Measurements from ENCODE around the gene CCT6A. TPM values are rescaled to one million over a fixed set of nuclear protein-coding genes. Genes with fewer than 3 reads are reported as not detected.
A peak's percentile ranks its signal among the peaks of the same experiment; 100 is the strongest.
"Not testable (repeated sequence)": the region's sequence is repeated elsewhere in the genome, so short reads cannot be mapped to it uniquely, and the experiment has no call there.

The CCT6A gene
- polyA plus RNA-seq, 4 donors, result 71.3 to 237 (median 102) TPM

DNA sequence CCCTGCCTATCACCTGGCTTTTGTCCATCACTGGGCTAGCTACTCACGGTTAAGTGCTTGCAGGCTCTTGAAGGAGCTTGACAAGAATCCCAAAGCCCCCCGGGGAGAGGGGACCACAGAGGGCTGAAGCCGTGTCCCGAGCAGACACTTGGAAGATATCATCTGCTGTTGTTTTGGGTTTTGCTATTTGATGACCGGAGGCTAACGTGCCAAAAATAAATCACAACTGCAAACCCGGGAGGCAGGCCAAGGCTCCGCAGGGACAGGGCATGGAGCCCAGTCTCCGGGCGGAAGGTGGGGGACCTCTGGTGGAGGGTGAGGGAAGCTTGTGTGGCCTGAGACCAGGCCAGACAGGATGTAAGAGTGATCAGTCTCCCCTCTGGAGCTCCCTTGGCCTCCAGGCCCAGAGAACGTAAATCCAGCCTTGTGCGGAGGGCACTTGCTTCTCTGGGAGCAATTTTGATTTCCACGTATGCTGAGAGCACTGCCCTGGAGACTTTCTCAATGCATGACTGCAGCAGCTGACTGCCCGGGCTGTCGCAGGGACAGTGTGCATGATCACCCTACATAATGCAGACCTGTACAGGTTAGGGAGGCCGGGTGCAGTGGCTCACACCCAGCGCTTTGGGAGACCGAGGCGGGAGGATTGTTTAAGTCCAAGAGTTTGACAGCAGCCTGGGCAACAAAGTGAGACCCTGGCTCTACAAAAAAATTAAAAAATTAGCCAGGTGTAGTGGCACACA is 41.4 kb downstream of the CCT6A start, which contains the start of gene PHKG1:
Gene PHKG1 (minus strand): TSS at position 164 of the 743 bp plus-strand sequence. CDS start 4,011 bp downstream, outside the sequence.
- peaks cover 0 to 19% (median 0%) of the 10 kb centered on the region in 3 donors for H3K36me3 ChIP-seq (ENCODE audit: control insufficient read depth in 3 of 3, insufficient read depth in 2 of 3, low read depth in 1 of 3, low read length in 3 of 3)
- no peak within 1 kb of the TSS for H3K4me3 ChIP-seq (ENCODE audit: low read depth in 1 of 3, low read length in 3 of 3)
- no peaks in the 10 kb centered on the region for H3K4me1 ChIP-seq (ENCODE audit: control insufficient read depth in 3 of 3, insufficient read depth in 2 of 3, low read depth in 1 of 3, low read length in 2 of 3)
- DNase-seq (peak; percentile 31 to 42), FAIRE-seq (no peak)
- WGBS, 3 donors, result 45 to 58% (median 53%) methylated on average over 19 of the region's 19 CpGs
- no peaks in the 10 kb centered on the region for H3K9me3 ChIP-seq (ENCODE audit: control insufficient read depth in 2 of 2, insufficient read depth in 1 of 2, low read depth in 1 of 2, low read length in 1 of 2)
- no peaks in the 10 kb centered on the region for H3K27me3 ChIP-seq (ENCODE audit: control insufficient read depth in 3 of 3, insufficient read depth in 3 of 3, low read length in 3 of 3)
- peak within 1 kb of the TSS in 1 of 3 donors; percentile 21 for H3K27ac ChIP-seq (ENCODE audit: low read depth in 1 of 3, low read length in 2 of 3)

- Histone ChIP-seq H3K36me3 (ENCODE audit: control insufficient read depth in 3 of 3, insufficient read depth in 2 of 3, low read depth in 1 of 3, low read length in 3 of 3) (peaks cover 9 to 32% (median 9%) of the 10 kb centered on the region in 3 donors), H3K27me3 (ENCODE audit: control insufficient read depth in 3 of 3, insufficient read depth in 3 of 3, low read length in 3 of 3) (no peaks in the 10 kb centered on the region), H3K4me1 (ENCODE audit: control insufficient read depth in 3 of 3, insufficient read depth in 2 of 3, low read depth in 1 of 3, low read length in 2 of 3) (no peaks in the 10 kb centered on the region), H3K27ac (ENCODE audit: low read depth in 1 of 3, low read length in 2 of 3) (no peak overlapping the region), H3K4me3 (ENCODE audit: low read depth in 1 of 3, low read length in 3 of 3) (no peak overlapping the region), H3K9me3 (ENCODE audit: control insufficient read depth in 2 of 2, insufficient read depth in 1 of 2, low read depth in 1 of 2, low read length in 1 of 2) (no peaks in the 10 kb centered on the region)
- WGBS, 3 donors, result 69 to 75% (median 69%) methylated on average over 5 of the region's 5 CpGs
- DNase-seq, result no peak
- no peak for FAIRE-seq
These were observed 46.1 kb downstream of the CCT6A start for GRCh38 chr7:56097700-56098099.

- WGBS, 3 donors, result 94 to 95% (median 94%) methylated on average over 8 of the region's 8 CpGs
- FAIRE-seq; H3K27ac ChIP-seq (ENCODE audit: low read depth in 1 of 3, low read length in 2 of 3); DNase-seq; H3K9me3 ChIP-seq (ENCODE audit: control insufficient read depth in 2 of 2, insufficient read depth in 1 of 2, low read depth in 1 of 2, low read length in 1 of 2); H3K27me3 ChIP-seq (ENCODE audit: control insufficient read depth in 3 of 3, insufficient read depth in 3 of 3, low read length in 3 of 3); H3K4me3 ChIP-seq (ENCODE audit: low read depth in 1 of 3, low read length in 3 of 3); H3K4me1 ChIP-seq (ENCODE audit: control insufficient read depth in 3 of 3, insufficient read depth in 2 of 3, low read depth in 1 of 3, low read length in 2 of 3): not testable (repeated sequence)
- H3K36me3 ChIP-seq (ENCODE audit: control insufficient read depth in 3 of 3, insufficient read depth in 2 of 3, low read depth in 1 of 3, low read length in 3 of 3), result peaks cover 11 to 39% (median 13%) of the 10 kb centered on the region in 3 donors
These were observed 46.8 kb downstream of the CCT6A start for GRCh38 chr7:56098187-56099008.

GRCh38 chr7:56099653-56100052 is 48.1 kb downstream of the CCT6A start:
- 88 to 94% (median 89%) methylated on average over 3 of the region's 3 CpGs for WGBS, 3 donors

DNA sequence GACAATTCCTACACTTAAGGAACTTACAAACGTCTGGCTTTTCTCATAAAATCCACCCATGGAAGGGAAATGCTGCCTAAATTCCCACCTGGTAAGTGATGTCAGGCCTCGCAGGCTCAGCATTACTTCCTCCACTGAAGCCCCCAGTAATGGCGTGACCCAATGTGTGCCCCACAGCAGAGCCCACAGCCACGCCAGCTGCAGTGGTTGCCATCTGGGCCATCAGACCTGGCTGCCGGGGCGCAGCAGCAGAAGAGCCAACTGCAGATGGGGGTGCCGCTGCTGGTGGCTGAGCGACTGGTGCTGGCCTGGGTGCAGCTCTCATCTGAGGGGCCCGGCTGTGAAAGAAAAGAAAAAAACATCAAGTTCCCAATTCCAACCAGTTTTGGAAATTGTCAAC is 52.6 kb downstream of the CCT6A start:
- not testable (repeated sequence) for H3K9me3 ChIP-seq (ENCODE audit: control insufficient read depth in 2 of 2, insufficient read depth in 1 of 2, low read depth in 1 of 2, low read length in 1 of 2); DNase-seq; H3K27me3 ChIP-seq (ENCODE audit: control insufficient read depth in 3 of 3, insufficient read depth in 3 of 3, low read length in 3 of 3); H3K4me3 ChIP-seq (ENCODE audit: low read depth in 1 of 3, low read length in 3 of 3); H3K27ac ChIP-seq (ENCODE audit: low read depth in 1 of 3, low read length in 2 of 3); H3K4me1 ChIP-seq (ENCODE audit: control insufficient read depth in 3 of 3, insufficient read depth in 2 of 3, low read depth in 1 of 3, low read length in 2 of 3); FAIRE-seq
- H3K36me3 ChIP-seq (ENCODE audit: control insufficient read depth in 3 of 3, insufficient read depth in 2 of 3, low read depth in 1 of 3, low read length in 3 of 3), result peaks cover 11 to 39% (median 21%) of the 10 kb centered on the region in 3 donors
- 88 to 89% (median 89%) methylated on average over 7 to 9 of the region's 9 CpGs for WGBS, 3 donors

More at GRCh38 chr7:56099653-56100052, 48.1 kb downstream of the CCT6A start:
- FAIRE-seq (no peak), DNase-seq (no peak)
- Histone ChIP-seq H3K27ac (ENCODE audit: low read depth in 1 of 3, low read length in 2 of 3) (no peak overlapping the region), H3K4me1 (ENCODE audit: control insufficient read depth in 3 of 3, insufficient read depth in 2 of 3, low read depth in 1 of 3, low read length in 2 of 3) (peaks cover 0 to 3% (median 0%) of the 10 kb centered on the region in 3 donors), H3K36me3 (ENCODE audit: control insufficient read depth in 3 of 3, insufficient read depth in 2 of 3, low read depth in 1 of 3, low read length in 3 of 3) (peaks cover 11 to 45% (median 21%) of the 10 kb centered on the region in 3 donors), H3K27me3 (ENCODE audit: control insufficient read depth in 3 of 3, insufficient read depth in 3 of 3, low read length in 3 of 3) (no peaks in the 10 kb centered on the region), H3K4me3 (ENCODE audit: low read depth in 1 of 3, low read length in 3 of 3) (no peak overlapping the region), H3K9me3 (ENCODE audit: control insufficient read depth in 2 of 2, insufficient read depth in 1 of 2, low read depth in 1 of 2, low read length in 1 of 2) (no peaks in the 10 kb centered on the region)

- H3K4me3 ChIP-seq (ENCODE audit: low read depth in 1 of 3, low read length in 3 of 3), result peak overlapping the region; percentile 89 to 97 (median 90)
- peaks cover 11 to 29% (median 16%) of the 10 kb centered on the region in 3 donors for H3K36me3 ChIP-seq (ENCODE audit: control insufficient read depth in 3 of 3, insufficient read depth in 2 of 3, low read depth in 1 of 3, low read length in 3 of 3)
- peak overlapping the region; percentile 89 to 98 (median 93) for H3K27ac ChIP-seq (ENCODE audit: low read depth in 1 of 3, low read length in 2 of 3)
- FAIRE-seq, result no peak
- H3K27me3 ChIP-seq (ENCODE audit: control insufficient read depth in 3 of 3, insufficient read depth in 3 of 3, low read length in 3 of 3), result no peaks in the 10 kb centered on the region
- H3K9me3 ChIP-seq (ENCODE audit: control insufficient read depth in 2 of 2, insufficient read depth in 1 of 2, low read depth in 1 of 2, low read length in 1 of 2), result no peaks in the 10 kb centered on the region
- peak; percentile 71 to 77 for DNase-seq
- 3 to 15% (median 5%) methylated on average over 6 of the region's 6 CpGs for WGBS, 3 donors
- H3K4me1 ChIP-seq (ENCODE audit: control insufficient read depth in 3 of 3, insufficient read depth in 2 of 3, low read depth in 1 of 3, low read length in 2 of 3), result peaks cover 0 to 8% (median 3%) of the 10 kb centered on the region in 3 donors
These were observed 53.9 kb downstream of the CCT6A start for GRCh38 chr7:56105508-56105907.

- H3K36me3 ChIP-seq (ENCODE audit: control insufficient read depth in 3 of 3, insufficient read depth in 2 of 3, low read depth in 1 of 3, low read length in 3 of 3), result peaks cover 5 to 25% (median 12%) of the 10 kb centered on the region in 3 donors
- DNase-seq (peak; percentile 99 to 100), FAIRE-seq (no peak)
- H3K4me3 ChIP-seq (ENCODE audit: low read depth in 1 of 3, low read length in 3 of 3), result peak within 1 kb of the TSS; percentile 89 to 97 (median 90)
- H3K27me3 ChIP-seq (ENCODE audit: control insufficient read depth in 3 of 3, insufficient read depth in 3 of 3, low read length in 3 of 3), result no peaks in the 10 kb centered on the region
- H3K27ac ChIP-seq (ENCODE audit: low read depth in 1 of 3, low read length in 2 of 3), result peak within 1 kb of the TSS; percentile 89 to 98 (median 93)
- H3K9me3 ChIP-seq (ENCODE audit: control insufficient read depth in 2 of 2, insufficient read depth in 1 of 2, low read depth in 1 of 2, low read length in 1 of 2), result no peaks in the 10 kb centered on the region
- WGBS, 3 donors, result 2 to 4% (median 3%) methylated on average over 54 to 57 of the region's 57 CpGs
- peaks cover 0 to 8% (median 3%) of the 10 kb centered on the region in 3 donors for H3K4me1 ChIP-seq (ENCODE audit: control insufficient read depth in 3 of 3, insufficient read depth in 2 of 3, low read depth in 1 of 3, low read length in 2 of 3)
These were observed 54.8 kb downstream of the CCT6A start, which contains the start of gene CHCHD2 for GRCh38 chr7:56106108-56107073. Gene CHCHD2, minus strand, starts transcription at chr7:56106476. Its CDS starts 63 bp downstream, at chr7:56106413.
